ENCODE measurements around the gene CXorf49B. TPM values are rescaled to one million over a fixed set of nuclear protein-coding genes. Genes with fewer than 3 reads are reported as not detected.

CXorf49B gene
- total RNA-seq, 1 donor from 2014 or later = not detected

DNA sequence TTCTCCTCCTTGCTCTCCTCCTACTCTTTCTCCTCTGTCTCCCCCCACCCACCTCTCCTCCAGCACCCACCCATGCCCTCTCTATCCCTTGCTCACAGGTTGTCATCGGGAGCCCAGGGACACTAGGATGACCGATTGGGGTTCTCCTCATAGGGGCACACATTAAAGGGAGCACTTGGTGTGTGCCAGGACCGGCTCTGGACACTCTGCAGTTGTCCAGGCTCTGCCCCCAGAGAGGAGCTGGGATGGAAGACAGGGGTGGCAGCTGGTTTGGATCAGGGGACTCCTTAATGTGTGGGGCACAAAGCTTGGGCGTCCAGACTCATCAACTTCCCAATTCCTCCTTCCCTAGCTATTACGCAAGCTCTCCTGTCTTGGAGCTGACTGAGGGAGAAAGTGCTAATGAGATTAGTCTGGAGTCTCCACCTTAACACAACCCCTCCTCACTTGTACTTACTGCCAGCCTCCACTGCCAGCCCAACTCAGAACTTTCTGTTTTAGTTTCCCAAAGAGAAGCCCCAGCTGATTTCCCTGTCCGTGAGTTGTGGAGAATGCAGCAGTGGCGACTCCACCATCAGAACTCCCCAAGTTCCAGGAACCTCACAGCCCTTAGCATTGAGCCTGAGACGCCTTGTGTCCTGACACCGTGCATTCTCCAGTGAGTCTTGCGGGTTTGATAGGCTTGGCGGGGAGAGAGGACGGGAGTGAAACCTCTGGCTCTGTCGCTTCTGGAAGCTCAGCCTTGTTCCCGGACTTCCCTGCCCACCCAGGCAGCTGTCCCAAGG is 52.2 kb downstream of the CXorf49B start:
- DNase-seq (ENCODE audit: low spot score) = no peak
- Mint-ChIP-seq H3K9me3 (ENCODE audit: unreplicated experiment) (no peaks in the 10 kb centered on the region), H3K4me1 (ENCODE audit: unreplicated experiment) (no peaks in the 10 kb centered on the region), H3K27me3 (ENCODE audit: unreplicated experiment) (no peaks in the 10 kb centered on the region), H3K4me3 (ENCODE audit: unreplicated experiment) (no peak overlapping the region), H3K27ac (ENCODE audit: unreplicated experiment) (no peak overlapping the region), H3K36me3 (ENCODE audit: low read depth, unreplicated experiment) (no peaks in the 10 kb centered on the region)
- no peak for TF ChIP-seq CTCF (IDR thresholded peaks at IDR 0.05; ENCODE audit: unreplicated experiment)

DNA sequence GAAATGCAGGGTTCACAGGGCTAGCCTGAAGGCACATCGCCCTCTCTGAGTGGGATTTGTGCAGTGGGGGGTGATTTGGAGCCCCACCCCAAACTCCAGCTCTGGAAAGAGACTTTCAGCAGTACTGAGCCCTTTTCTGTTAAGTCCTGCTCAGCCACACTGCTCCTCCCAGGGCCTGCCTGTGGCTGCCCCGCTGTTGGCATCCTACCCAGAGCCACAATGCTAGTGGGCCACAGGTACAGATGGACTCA is 52.7 kb downstream of the CXorf49B start:
- Mint-ChIP-seq H3K9me3 (ENCODE audit: unreplicated experiment) (no peaks in the 10 kb centered on the region), H3K27me3 (ENCODE audit: unreplicated experiment) (no peaks in the 10 kb centered on the region), H3K4me3 (ENCODE audit: unreplicated experiment) (no peak overlapping the region), H3K4me1 (ENCODE audit: unreplicated experiment) (no peaks in the 10 kb centered on the region), H3K27ac (ENCODE audit: unreplicated experiment) (no peak overlapping the region), H3K36me3 (ENCODE audit: low read depth, unreplicated experiment) (no peaks in the 10 kb centered on the region)
- TF ChIP-seq CTCF (IDR thresholded peaks at IDR 0.05; ENCODE audit: unreplicated experiment) = no peak
- DNase-seq (ENCODE audit: low spot score) = no peak

Other genes with a start within 250 kb of the CXorf49B start
- 139 TPM for gene OGT, start 230.2 kb upstream of the CXorf49B start, total RNA-seq (ENCODE audit: unreplicated experiment)
- gene GCNA, start 184.9 kb upstream of the CXorf49B start, total RNA-seq (ENCODE audit: unreplicated experiment) = 3.0 TPM
- gene CXCR3, start 144.8 kb upstream of the CXorf49B start, total RNA-seq (ENCODE audit: unreplicated experiment) = 0.54 TPM
- not detected for gene CXorf49, start 45.1 kb upstream of the CXorf49B start, total RNA-seq (ENCODE audit: unreplicated experiment)
- 57.6 TPM for gene NHSL2, start 147.5 kb downstream of the CXorf49B start, total RNA-seq (ENCODE audit: unreplicated experiment)

All from endothelial cell (in vitro differentiated cells).